ENCODE data around the gene DNAJB12. TPM values are rescaled to one million over a fixed set of nuclear protein-coding genes. Genes with fewer than 3 reads are reported as not detected.

Gene DNAJB12
- polyA plus RNA-seq, 3 donors, result 14.4 to 32.7 (median 19.4) TPM

DNA sequence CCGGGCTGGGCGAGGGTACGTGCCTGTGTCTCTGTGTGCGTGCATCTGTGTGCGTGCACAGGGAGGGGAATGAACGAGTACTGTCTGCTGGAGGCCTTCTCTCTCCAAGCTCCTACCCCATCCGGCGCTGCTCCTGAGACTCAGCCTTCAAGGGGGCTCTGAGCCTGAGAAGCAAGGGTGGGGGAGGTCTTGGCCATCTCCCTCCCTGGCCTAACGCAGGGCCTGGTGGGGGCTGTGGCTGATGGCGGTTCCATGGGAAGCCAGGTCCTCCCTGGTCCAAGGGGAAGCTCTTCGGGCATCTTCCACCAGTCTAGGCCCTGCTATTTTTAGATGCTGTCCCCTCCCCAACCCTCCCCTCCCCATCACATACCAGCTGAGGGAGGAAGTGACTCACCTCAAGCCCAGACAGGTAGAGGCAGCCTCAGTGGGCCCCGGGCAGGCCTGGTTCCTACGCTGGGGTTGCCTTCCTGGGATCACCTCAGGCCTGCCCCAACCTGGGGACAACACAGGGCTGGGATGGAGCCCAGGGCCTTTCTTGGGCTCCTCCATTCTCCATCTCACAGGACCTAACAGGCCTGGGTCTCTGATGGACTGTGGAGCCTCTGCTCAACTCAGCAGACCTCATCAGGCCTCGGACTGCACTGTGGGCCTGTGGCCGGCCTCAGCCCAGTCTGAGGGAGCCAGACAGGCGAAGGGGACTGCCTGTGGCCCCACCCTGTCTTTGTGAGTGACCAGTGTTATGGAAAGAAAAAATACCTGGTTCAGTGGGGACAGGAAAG lies 32.2 kb downstream of the DNAJB12 start:
- no peak overlapping the region for H3K27ac ChIP-seq (ENCODE audit: low read depth, low read length)
- 91 to 92% (median 91%) methylated on average over 16 of the region's 16 CpGs for WGBS, 3 donors

DNA sequence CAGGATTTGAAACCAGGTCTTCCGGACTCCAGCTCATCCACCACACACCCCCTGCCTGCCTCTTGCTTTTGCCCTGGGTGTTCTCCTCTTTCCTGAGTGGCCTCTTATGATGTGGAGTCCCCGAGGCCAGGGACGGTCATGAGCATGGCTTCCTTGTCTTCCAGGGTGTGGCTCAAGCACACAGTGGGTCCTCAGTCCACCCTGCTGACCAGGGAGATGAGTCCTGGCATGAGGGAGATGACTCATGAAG lies 32.8 kb downstream of the DNAJB12 start:
- no peak overlapping the region for H3K27ac ChIP-seq (ENCODE audit: low read depth, low read length)
- WGBS, 3 donors, result 73 to 93% (median 90%) methylated on average over 3 of the region's 3 CpGs

DNA sequence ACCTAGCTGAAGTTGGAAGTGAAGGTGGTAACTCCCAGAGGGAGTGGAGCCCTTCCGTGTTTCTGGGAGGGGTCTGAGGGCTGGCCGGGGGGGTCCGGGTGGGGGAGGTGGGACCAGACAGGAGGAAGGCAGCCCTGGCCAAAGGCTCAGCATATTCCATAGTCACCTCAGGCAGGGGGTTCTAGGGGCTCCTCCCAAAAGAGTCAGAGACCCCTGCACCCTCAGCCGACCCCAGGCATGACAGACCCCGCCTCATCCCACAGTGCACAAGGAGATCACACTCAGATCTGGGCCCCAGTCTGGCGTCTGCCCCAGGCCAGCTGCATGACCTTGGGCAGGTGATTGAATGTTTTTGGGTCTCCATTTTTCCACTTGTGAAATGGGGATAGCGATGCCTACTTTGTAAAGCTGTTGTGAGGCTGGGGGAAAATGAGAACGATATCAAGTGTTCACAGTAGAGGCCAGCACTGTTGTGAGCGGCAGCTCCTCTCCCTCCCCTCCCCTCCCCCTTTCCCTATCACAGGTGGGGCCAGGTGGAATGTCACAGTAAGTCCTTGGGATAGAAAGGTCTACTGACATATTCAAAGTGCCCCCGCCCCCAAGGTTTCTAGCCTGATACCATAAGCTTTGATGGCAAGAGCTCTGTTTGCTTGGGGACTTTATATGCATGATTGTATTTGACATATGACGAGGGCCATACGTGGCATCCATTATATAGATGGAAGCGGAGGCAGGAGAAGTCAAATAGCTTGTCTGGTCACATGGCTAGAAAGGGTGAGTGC lies 33.3 kb downstream of the DNAJB12 start:
- H3K27ac ChIP-seq (ENCODE audit: low read depth, low read length), result peak overlapping the region; percentile 19
- 48 to 78% (median 76%) methylated on average over 13 of the region's 13 CpGs for WGBS, 3 donors

DNA sequence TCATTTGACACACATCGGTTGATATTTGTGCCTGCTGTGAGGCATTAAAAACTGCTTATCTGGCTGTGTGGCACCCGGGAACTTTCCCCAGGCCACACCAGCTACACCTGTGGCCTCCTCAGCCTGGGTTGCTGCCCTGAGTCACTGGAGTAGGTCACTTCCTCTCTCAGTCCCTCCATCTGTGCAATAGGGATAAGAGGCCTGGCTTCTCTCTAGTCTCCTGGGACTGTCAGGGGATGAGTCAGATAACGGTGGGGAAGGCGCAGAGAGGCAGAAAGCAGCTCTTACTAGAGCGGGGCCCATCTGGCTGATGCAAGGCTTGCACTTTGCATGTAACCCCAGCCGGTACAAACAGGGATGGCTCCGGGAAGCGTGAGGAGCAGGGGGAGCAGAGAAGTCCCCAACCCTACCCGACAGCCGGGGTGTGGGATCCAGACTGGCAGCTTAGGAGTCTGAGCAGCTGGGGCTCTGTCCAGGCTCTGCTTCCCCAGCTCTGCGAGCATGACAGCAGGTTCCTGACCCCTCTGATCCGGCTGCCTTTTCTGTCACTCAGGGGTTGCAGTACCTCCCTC lies 34.0 kb downstream of the DNAJB12 start:
- WGBS, 3 donors, result 14 to 36% (median 20%) methylated on average over 12 of the region's 12 CpGs
- H3K27ac ChIP-seq (ENCODE audit: low read depth, low read length), result peak overlapping the region; percentile 19

DNA sequence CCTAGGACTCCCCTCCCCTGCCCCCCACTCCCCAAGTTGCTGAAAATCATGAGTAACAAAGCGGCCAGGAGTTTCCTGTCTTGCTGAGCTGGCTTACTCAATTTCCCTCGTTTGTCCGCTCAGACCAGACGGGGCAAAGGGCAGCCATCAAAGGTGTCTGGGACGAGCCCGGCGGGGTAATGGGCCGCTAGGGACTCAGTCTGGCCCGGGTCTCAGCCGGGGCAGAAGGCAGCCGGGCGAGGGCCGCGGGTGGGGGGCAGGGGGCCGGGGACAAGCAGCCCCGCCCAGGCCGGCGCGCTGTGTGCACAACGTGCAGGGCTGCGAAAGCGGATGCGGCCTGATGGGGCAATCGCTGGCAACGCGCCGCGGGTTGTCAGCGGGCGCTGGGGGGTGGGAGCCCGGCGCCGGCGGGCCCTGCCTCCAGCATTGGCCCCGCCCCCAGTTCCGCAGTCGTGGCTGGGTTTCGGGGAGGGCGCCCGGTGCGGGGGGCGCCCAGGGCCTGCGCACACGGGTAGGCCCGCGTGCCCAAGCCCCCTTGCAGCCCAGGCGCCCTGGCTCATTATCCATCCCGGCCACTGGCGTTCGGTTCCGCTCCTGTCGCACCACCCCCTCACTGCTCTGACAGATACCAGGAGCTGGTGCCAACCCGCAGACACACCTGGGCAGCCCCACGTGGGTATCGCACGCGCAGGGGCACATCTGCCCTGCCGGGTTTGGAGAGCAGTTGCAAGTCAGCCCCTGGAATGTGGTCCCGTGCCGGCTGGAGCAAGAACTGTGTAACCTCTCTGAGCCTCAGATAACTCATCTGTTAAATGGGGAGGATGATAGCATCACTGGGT lies 35.1 kb downstream of the DNAJB12 start:
- peak overlapping the region; percentile 79 for H3K27ac ChIP-seq (ENCODE audit: low read depth, low read length)
- WGBS, 3 donors, result 1 to 4% (median 1%) methylated on average over 52 to 60 of the region's 60 CpGs

DNA sequence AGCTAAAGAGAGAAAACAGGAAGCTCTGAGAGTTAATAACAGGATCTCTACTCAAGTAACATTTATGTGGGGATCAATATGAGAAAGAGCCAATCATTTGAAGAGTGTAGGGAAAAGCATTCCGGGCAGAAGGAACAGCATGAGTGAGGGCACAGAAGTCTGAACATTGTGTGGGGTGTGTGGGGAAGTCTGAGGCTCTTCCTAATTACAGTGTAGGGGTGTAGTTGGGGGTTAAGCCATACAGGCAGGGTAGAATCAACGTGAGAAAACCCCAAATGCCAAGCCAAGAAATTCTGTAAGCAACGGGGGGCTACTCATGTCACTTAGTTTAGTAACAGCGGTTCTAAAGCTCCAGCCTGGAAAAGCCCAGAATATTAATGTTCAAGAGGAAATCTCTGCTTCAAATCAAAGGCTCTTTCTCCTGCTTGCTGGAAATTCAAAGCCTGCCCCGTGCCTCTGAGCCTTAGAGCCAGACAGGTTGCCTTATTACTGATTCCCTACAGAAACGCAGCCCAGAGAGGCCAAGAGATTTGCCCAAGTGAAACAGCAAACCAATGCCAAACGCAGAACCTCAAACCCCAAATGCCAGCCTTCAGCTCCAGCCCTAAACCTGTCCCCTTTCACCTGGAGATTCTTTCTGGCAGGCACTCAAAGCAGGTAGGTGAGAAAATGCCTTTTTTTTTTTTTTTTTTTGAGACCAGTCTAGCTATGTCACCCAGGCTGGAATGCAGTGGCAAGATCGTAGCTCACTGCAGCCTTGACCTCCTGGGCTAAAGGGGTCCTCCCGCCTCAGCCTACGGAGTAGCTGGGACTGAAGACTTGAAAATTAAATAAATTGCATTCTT lies 36.1 kb downstream of the DNAJB12 start:
- 47 to 69% (median 50%) methylated on average over 10 of the region's 10 CpGs for WGBS, 3 donors
- H3K27ac ChIP-seq (ENCODE audit: low read depth, low read length), result peak overlapping the region; percentile 68

DNA sequence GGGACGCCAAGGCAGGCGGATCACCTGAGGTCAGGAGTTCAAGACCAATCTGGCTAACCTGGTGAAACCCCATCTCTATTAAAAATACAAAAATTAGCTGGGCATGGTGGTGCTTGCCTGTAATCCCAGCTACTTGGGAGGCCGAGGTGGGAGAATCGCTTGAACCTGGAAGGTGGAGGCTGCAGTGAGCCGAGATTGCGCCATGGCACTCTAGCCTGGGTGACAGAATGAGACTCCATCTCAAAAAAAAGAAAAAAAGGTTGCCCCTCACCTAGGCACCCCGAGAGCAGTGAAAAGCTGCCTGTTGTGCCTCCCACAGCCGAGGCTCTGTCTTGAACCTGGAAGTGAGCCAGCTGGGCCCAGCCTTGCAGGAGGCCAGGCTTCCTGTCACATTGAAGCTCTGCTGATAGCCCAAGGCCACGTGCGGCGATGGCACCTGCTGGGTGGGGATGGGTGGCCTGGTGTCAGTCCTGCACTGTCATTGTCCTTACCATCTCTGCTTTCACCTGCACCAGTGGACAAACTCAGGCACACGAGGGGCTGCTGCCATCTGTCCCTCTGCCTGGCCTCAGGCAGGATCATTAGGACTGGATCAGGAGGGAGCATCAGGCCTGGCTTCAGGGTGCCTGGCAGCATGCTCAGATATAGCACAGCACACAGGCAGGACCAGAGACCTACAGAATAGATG lies 37.8 kb downstream of the DNAJB12 start:
- 54 to 56% (median 54%) methylated on average over 12 of the region's 12 CpGs for WGBS, 3 donors
- H3K27ac ChIP-seq (ENCODE audit: low read depth, low read length), result no peak overlapping the region

DNA sequence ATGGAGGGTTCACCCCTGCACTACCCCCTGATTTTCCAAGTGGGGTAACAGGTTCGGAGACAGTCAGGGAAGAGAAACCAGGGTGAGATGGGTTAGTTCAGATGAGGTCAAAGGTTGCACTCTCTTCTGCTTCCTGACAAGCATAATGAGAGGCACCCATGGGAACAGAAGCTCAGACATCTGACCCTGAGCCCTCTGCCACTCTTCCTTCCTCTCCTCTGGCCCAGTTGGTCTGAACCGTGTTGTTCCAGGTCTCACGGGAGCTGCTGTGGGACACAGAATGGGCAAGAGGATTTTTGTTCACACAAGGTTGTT lies 38.4 kb downstream of the DNAJB12 start:
- H3K27ac ChIP-seq (ENCODE audit: low read depth, low read length), result no peak overlapping the region
- 27 to 51% (median 29%) methylated on average over 3 of the region's 3 CpGs for WGBS, 3 donors

DNA sequence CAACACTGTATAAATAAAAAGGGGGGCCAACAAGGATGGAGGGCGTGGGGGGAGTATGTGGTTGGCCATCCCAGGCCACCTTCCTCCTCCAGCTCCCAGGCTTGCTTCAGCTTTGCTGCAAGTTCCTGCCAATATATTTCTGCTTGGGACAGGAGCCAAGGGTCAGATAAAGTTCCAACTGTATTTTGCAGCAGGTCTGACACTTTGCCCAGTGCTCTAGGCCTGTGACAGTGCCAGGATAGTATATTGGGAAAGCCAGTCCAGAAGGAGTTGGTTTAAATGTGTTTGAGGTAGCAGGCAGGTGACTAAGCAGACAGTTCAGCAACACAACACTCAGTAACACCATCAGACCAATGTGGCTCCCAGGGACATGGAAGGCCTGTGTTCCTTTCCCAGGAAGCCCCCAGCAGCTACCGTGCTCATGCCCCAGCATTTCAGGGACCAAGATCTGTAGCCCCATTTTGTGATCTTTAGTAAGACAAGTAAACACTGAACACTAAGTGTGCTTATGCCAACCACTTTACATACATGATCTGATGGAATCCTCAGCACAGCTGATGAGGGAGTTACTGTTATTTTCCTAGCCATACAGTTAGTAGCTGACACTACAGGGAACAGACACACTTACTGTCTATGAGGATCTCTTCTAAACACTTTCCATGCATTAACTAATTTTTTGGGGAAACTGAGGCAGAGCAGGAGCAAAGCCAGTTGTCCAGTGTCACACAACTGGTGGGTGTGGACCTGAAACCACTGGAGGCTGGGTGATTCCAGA lies 38.9 kb downstream of the DNAJB12 start:
- no peak overlapping the region for H3K27ac ChIP-seq (ENCODE audit: low read depth, low read length)
- 12 to 16% (median 14%) methylated on average over 2 of the region's 2 CpGs for WGBS, 3 donors

DNA sequence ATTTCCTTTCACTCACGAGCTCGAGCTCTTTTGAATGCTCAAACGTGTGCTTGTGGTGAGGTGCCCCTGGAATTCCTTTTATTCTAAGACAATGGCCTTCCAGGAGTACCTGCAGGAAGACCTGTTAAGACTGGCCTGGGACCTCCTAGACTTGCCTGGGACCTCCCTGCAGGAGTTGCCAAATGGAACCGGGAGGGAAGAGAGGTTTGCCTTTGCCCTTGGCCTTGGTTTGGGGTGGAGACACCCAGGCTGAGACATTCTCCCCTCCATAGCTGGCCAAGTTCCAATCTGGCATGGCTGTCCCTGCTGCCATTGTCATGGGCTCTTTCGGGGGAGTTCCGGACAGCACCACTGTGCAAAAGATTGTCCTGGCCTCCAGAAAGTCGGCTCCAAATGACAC lies 39.7 kb downstream of the DNAJB12 start:
- H3K27ac ChIP-seq (ENCODE audit: low read depth, low read length), result no peak overlapping the region
- 24 to 37% (median 29%) methylated on average over 7 of the region's 7 CpGs for WGBS, 3 donors

DNA sequence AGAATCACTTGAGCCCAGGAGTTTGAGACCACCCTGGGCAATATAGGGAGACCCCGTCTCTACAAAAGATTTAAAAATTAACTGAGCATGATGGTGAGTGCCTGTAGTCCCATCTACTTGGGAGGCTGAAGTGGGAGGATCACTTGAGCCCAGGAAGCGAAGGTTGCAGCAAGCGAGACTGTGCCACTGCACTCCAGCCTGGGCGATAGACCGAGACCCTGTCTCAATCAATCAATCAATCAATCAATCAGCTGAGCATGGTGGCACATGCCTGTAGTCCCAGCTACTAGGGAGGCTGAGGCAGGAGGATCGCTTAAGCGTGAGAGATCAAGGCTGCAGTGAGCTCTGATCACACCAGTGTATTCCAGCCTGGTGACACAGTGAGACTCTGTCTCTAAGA lies 40.5 kb downstream of the DNAJB12 start:
- no peak overlapping the region for H3K27ac ChIP-seq (ENCODE audit: low read depth, low read length)
- WGBS, 3 donors, result 91 to 98% (median 96%) methylated on average over 7 of the region's 7 CpGs

DNA sequence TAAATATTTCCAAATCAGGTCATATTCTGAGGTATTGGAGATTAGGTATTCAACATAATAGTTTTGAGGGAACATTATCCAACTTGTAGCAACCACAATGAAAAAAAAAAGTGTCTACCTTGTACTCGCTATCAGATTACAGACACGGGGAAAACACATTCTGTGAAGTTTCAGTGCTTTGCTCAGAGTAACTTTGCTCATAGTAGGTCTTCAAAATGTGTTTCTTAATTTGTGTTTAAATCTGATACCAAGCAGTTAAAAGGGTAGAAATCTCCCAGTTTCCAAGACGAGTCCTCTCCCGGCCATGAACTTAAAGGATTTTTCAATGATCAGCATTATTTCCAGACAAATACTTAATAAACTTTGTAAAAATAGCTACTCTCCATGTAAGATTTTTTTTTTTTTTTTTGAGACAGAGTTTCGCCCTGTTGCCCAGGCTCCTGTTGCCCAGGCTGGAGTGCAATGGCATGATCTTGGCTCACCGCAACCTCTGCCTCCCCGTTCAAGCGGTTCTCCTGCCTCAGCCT lies 41.8 kb downstream of the DNAJB12 start:
- no peak overlapping the region for H3K27ac ChIP-seq (ENCODE audit: low read depth, low read length)
- WGBS, 3 donors, result 91 to 94% (median 93%) methylated on average over 8 of the region's 8 CpGs

DNA sequence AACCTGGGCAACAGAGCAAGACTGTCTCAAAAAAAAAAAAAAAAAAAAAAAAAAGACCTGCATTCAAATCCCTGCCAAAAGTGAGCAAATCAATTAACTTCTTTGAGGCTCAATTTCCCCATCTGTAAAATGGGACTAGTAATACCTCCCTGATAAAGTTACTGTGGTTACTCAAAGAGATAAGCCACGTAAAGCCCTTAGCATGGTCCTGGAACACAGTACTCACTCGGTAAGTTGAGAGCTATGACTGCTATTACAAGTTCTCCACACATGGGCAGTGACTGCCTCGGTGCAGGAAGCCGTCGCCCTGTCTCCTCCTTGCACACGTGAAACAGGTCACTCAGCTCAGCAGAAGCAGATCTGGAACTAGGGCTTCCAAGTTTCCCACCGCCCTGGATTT lies 43.1 kb downstream of the DNAJB12 start:
- H3K27ac ChIP-seq (ENCODE audit: low read depth, low read length), result no peak overlapping the region
- WGBS, 3 donors, result 87 to 92% (median 90%) methylated on average over 7 of the region's 7 CpGs

DNA sequence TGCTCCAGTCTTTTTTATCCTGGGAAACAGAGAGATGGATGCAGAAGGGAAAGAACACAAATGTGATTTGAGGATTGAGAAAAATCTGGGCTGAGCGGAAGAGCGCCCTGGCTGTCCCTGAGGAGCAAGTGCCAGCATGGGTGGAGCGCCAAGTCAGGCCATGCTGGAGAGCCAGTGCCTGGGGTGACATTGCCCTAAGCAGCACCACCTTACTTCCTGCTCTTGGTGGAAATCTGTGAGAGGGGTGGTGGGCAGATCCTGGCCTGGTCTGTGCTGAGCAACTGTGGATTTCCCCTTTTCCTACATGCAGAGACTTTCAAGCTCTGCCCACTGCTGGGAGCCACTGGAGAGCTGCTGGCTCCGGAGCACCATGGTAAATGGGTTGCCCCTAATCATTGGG lies 44.1 kb downstream of the DNAJB12 start:
- no peak overlapping the region for H3K27ac ChIP-seq (ENCODE audit: low read depth, low read length)
- WGBS, 3 donors, result 68 to 86% (median 80%) methylated on average over 4 of the region's 4 CpGs

DNA sequence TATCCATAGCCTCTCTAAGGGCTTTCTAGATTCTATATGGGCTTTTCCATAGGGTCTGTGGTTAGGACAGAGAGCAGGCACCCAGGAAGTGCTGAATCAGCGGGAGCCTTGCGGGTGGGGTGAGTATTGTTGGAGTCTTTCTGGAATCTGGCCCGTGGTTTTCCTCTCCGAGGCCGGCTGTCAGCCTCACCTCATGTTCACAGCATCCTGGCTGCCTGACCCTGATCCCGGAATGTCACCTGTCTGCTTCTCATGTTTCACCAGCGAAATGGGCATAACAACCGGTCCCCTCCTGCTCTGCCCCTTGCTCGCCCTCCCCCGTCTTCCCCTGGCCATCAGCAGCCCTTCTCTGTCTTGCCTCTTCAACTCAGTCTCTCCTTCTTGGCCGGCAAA lies 44.5 kb downstream of the DNAJB12 start:
- 50 to 58% (median 53%) methylated on average over 11 of the region's 11 CpGs for WGBS, 3 donors

DNA sequence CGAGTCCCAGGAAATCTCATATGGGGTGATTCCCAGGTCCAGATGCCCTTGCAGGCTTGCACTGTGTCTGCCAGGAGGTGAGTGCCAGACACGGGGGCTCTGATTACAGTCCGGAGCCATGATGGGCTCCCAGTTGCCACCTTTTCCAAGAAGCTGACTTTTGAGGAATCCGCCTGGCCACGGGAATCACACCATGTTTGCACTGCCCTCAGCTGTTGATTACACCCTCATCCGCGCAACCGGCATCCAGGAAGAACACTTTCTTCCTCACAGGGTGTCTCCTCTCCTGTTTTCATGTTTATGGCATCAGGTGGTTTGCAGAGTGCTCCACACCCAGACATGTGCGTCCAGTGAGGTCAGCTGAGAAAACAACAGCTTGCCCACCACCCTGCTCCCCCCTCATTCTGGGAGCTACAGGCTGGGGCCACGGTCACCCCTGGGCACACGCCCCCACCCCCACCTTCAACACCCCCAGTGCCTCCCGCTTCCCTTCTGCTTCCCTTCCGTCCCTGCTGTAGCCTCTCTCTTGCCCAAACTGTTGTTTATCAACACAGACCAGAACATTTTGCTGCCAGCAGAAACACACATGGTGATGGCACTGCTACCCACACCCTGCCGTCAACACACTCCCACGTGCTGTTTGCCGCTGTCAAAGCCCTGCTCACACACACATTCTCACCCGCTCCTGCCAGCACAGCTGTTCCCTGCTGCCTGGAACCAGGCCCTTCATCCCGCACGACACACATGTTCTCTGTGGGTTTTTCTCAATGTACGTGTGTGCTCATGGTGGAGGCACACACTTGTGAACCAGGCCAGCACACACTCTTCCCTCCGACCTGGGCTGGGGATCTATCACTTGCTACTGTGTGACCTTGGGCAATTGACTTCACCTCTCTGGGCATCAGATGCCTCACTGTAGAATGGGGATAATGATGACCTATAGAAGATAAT lies 45.2 kb downstream of the DNAJB12 start:
- no peak overlapping the region for H3K27ac ChIP-seq (ENCODE audit: low read depth, low read length)
- 53 to 64% (median 56%) methylated on average over 21 of the region's 21 CpGs for WGBS, 3 donors

More for the DNA sequence above, 44.5 kb downstream of the DNAJB12 start:
- no peak overlapping the region for H3K27ac ChIP-seq (ENCODE audit: low read depth, low read length)
